ENCODE results near the gene DHCR24. TPM values are rescaled to one million over a fixed set of nuclear protein-coding genes. Genes with fewer than 3 reads are reported as not detected.

Gene DHCR24
- total and polyA plus RNA-seq, 2 of the 13 experiments (the other 11 are each of a cell fraction or from before 2014, with no cell fraction given) = 374 to 448 TPM

DNA sequence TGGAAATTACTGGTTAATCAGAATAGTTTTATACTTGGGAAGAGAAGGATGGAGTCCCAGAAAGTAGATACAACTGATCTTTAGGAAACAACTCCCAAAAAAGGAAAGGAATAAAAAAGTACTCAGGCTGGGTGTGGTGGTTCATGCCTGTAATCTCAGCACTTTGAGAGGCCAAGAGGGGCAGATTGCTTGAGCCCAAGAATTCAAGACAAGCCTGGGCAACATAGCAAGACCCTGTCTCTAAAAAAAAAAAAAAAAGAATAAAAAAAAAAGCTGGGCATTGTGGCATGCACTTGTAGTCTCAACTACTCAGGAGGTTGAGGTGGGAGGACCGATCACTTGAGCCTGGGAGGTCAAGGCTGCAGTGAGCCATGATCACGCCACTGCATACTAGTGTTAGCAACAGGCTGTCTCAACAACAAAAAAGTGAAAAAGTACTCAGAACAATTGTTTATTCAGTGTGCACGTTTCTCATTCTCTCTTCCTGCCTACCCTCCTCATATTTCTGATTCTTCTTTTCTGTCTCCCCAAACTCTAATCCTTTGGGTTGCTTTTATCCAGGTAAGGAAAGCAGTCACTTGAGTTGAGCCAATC, 2.2 kb upstream of the DHCR24 start:
- Histone ChIP-seq H3K9me3 (ENCODE audit: low read length) (no peaks in the 10 kb centered on the region), H3K27me3 (ENCODE audit: control insufficient read depth in 1 of 2, insufficient read depth in 2 of 2, low read length in 2 of 2) (no peaks in the 10 kb centered on the region; a peak in 1 of 5 replicates), H3K4me3 (replicated peaks in 1 of 3; ENCODE audit: insufficient read depth in 1 of 3, low read depth in 2 of 3, low read length in 3 of 3) (peak overlapping the region in 2 of 3 experiments; percentile 13 to 38; a peak in 1 of 6 replicates), H4K20me1 (ENCODE audit: insufficient read depth, low read length) (peaks cover 23% of the 10 kb centered on the region), H2AFZ (ENCODE audit: low read length) (no peak overlapping the region), H3K27ac (ENCODE audit: extremely low read length, insufficient read depth, low read length) (peak overlapping the region; percentile 99), H3K36me3 (replicated peaks in 1 of 2; ENCODE audit: control insufficient read depth in 1 of 2, insufficient read depth in 2 of 2, low read length in 2 of 2) (peaks cover 0 to 20% of the 10 kb centered on the region in 2 experiments; a peak in 3 of 5 replicates), H3K4me1 (ENCODE audit: insufficient read depth, low read length) (peaks cover 73% of the 10 kb centered on the region), H3K4me2 (ENCODE audit: low read depth, low read length) (peak overlapping the region; percentile 64), H3K9ac (ENCODE audit: insufficient read depth, low read depth, low read length) (peak overlapping the region; percentile 62), H3K79me2 (ENCODE audit: insufficient read depth, low read length) (peaks cover 34% of the 10 kb centered on the region)
- ATAC-seq = no peak
- in situ Hi-C loops (cut with HindIII; ENCODE audit: extremely low pct_ligation_motif_present, low pct_unique_long_range_greater_than_20kb) = no loop called here
- DNase-seq (ENCODE audit: low spot score) = no peak
- FAIRE-seq = no peak
- BruUV-seq (replicated peaks) = no TSS peak
- CTCF ChIA-PET (ENCODE audit: low intra/inter-chr PET ratio, low total read pairs) = no interaction called here
- intact Hi-C loops (cut with micrococcal nuclease; ENCODE audit: unreplicated experiment) = loop anchor here (1.0 to 5.0 kb wide), 3 partner anchors 28 to 56 kb away; no protein-coding TSS in a partner anchor
- POLR2A ChIA-PET = interaction anchor here (0.8 to 11.2 kb wide), 14 partner anchors 9 to 164 kb away, joined by 3 to 364 read pairs (median 21); no protein-coding TSS in a partner anchor
- 16% methylated on average over 3 of the region's 3 CpGs for WGBS (ENCODE audit: low lambda C conversion rate)
- TF ChIP-seq ZNF362 (CRISPR knock-in tag; IDR thresholded peaks at IDR 0.05; ENCODE audit: borderline replicate concordance) = 0 out of 2 replicates have a peak, but pooled peaks have one; percentile 29
- TF ChIP-seq MTA3 (CRISPR knock-in tag; IDR thresholded peaks at IDR 0.05) = no peak
- TF ChIP-seq KLF6 (CRISPR knock-in tag; IDR thresholded peaks at IDR 0.05) = no peak
- TF ChIP-seq CHCHD3 (CRISPR knock-in tag; IDR thresholded peaks at IDR 0.05) = no peak
- TF ChIP-seq RFXANK (CRISPR knock-in tag; IDR thresholded peaks at IDR 0.05) = no peak
- TF ChIP-seq, protein P1, sequence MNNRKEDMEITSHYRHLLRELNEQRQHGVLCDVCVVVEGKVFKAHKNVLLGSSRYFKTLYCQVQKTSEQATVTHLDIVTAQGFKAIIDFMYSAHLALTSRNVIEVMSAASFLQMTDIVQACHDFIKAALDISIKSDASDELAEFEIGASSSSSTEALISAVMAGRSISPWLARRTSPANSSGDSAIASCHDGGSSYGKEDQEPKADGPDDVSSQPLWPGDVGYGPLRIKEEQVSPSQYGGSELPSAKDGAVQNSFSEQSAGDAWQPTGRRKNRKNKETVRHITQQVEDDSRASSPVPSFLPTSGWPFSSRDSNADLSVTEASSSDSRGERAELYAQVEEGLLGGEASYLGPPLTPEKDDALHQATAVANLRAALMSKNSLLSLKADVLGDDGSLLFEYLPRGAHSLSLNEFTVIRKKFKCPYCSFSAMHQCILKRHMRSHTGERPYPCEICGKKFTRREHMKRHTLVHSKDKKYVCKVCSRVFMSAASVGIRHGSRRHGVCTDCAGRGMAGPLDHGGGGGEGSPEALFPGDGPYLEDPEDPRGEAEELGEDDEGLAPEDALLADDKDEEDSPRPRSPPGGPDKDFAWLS (CRISPR knock-in tag; IDR thresholded peaks at IDR 0.05; ENCODE audit: borderline replicate concordance) = no peak
- TF ChIP-seq ZFAT (CRISPR knock-in tag; conservative IDR thresholded peaks at IDR 0.05) = no peak
- TF ChIP-seq, protein P2, sequence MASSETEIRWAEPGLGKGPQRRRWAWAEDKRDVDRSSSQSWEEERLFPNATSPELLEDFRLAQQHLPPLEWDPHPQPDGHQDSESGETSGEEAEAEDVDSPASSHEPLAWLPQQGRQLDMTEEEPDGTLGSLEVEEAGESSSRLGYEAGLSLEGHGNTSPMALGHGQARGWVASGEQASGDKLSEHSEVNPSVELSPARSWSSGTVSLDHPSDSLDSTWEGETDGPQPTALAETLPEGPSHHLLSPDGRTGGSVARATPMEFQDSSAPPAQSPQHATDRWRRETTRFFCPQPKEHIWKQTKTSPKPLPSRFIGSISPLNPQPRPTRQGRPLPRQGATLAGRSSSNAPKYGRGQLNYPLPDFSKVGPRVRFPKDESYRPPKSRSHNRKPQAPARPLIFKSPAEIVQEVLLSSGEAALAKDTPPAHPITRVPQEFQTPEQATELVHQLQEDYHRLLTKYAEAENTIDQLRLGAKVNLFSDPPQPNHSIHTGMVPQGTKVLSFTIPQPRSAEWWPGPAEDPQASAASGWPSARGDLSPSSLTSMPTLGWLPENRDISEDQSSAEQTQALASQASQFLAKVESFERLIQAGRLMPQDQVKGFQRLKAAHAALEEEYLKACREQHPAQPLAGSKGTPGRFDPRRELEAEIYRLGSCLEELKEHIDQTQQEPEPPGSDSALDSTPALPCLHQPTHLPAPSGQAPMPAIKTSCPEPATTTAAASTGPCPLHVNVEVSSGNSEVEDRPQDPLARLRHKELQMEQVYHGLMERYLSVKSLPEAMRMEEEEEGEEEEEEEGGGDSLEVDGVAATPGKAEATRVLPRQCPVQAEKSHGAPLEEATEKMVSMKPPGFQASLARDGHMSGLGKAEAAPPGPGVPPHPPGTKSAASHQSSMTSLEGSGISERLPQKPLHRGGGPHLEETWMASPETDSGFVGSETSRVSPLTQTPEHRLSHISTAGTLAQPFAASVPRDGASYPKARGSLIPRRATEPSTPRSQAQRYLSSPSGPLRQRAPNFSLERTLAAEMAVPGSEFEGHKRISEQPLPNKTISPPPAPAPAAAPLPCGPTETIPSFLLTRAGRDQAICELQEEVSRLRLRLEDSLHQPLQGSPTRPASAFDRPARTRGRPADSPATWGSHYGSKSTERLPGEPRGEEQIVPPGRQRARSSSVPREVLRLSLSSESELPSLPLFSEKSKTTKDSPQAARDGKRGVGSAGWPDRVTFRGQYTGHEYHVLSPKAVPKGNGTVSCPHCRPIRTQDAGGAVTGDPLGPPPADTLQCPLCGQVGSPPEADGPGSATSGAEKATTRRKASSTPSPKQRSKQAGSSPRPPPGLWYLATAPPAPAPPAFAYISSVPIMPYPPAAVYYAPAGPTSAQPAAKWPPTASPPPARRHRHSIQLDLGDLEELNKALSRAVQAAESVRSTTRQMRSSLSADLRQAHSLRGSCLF (CRISPR knock-in tag; IDR thresholded peaks at IDR 0.05; ENCODE audit: borderline replicate concordance) = no peak
- no peak for TF ChIP-seq PHF21A (CRISPR knock-in tag; IDR thresholded peaks at IDR 0.05)
- no peak for TF ChIP-seq NCOR1 (IDR thresholded peaks at IDR 0.05; ENCODE audit: borderline replicate concordance, low read length)
- no peak for TF ChIP-seq SNAPC4 (CRISPR knock-in tag; IDR thresholded peaks at IDR 0.05)

Data from HepG2 (cell line).